ENCODE results near the gene ZP1. TPM values are rescaled to one million over a fixed set of nuclear protein-coding genes. Genes with fewer than 3 reads are reported as not detected.
A peak's percentile ranks its signal among the peaks of the same experiment; 100 is the strongest.

ZP1 gene
- total and polyA plus RNA-seq, 2 of the 13 experiments (the other 11 are each of a cell fraction or from before 2014, with no cell fraction given), result 0.16 TPM; not detected in 1

- H3K79me2 ChIP-seq (ENCODE audit: insufficient read depth, low read length), result no peaks in the 10 kb centered on the region
- no TSS peak for BruUV-seq (replicated peaks)
- H3K4me2 ChIP-seq (ENCODE audit: low read depth, low read length), result peak overlapping the region; percentile 64
- WGBS (ENCODE audit: low lambda C conversion rate), result 94% methylated on average over 18 of the region's 31 CpGs
- no peaks in the 10 kb centered on the region for H4K20me1 ChIP-seq (ENCODE audit: insufficient read depth, low read length)
- peak overlapping the region in 2 of 3 experiments; percentile 53 to 62; a peak in 2 of 6 replicates for H3K4me3 ChIP-seq (replicated peaks in 1 of 3; ENCODE audit: insufficient read depth in 1 of 3, low read depth in 2 of 3, low read length in 3 of 3)
- ATAC-seq, result no peak
- ChIA-PET POLR2A (interaction anchor here (1.0 to 1.5 kb wide), 3 partner anchors 9 to 25 kb away, joined by 4 to 5 read pairs (median 4); partner anchors contain the start of gene TMEM132A), CTCF (ENCODE audit: low intra/inter-chr PET ratio, low total read pairs) (no interaction called here)
- no peak for DNase-seq (ENCODE audit: low spot score)
- H2AFZ ChIP-seq (ENCODE audit: low read length), result no peak overlapping the region
- no peak for FAIRE-seq
- H3K4me1 ChIP-seq (ENCODE audit: insufficient read depth, low read length), result peaks cover 27% of the 10 kb centered on the region
- no peak overlapping the region for H3K27ac ChIP-seq (ENCODE audit: extremely low read length, insufficient read depth, low read length)
- intact Hi-C loops (cut with micrococcal nuclease; ENCODE audit: unreplicated experiment) (no loop called here), in situ Hi-C loops (cut with HindIII; ENCODE audit: extremely low pct_ligation_motif_present, low pct_unique_long_range_greater_than_20kb) (no loop called here)
- H3K27me3 ChIP-seq (ENCODE audit: control insufficient read depth in 1 of 2, insufficient read depth in 2 of 2, low read length in 2 of 2), result no peaks in the 10 kb centered on the region
- peak overlapping the region; percentile 62 for H3K9ac ChIP-seq (ENCODE audit: insufficient read depth, low read depth, low read length)
- no peaks in the 10 kb centered on the region for H3K9me3 ChIP-seq (ENCODE audit: low read length)
- peaks cover 0 to 2% of the 10 kb centered on the region in 2 experiments; a peak in 1 of 5 replicates for H3K36me3 ChIP-seq (replicated peaks in 1 of 2; ENCODE audit: control insufficient read depth in 1 of 2, insufficient read depth in 2 of 2, low read length in 2 of 2)
- TF ChIP-seq ZFP91 (CRISPR knock-in tag; IDR thresholded peaks at IDR 0.05; ENCODE audit: borderline replicate concordance), result 0 out of 2 replicates have a peak, but pooled peaks have one; percentile 3
- no peak for TF ChIP-seq ZNF530 (CRISPR knock-in tag; IDR thresholded peaks at IDR 0.05; ENCODE audit: low read depth)
Observed at GRCh38 chr11:60914633-60915247, 47.4 kb downstream of the ZP1 start.

GRCh38 chr11:60915248-60915914 is 48.0 kb downstream of the ZP1 start:
- no peak overlapping the region for H2AFZ ChIP-seq (ENCODE audit: low read length)
- H3K36me3 ChIP-seq (replicated peaks in 1 of 2; ENCODE audit: control insufficient read depth in 1 of 2, insufficient read depth in 2 of 2, low read length in 2 of 2), result peaks cover 0 to 7% of the 10 kb centered on the region in 2 experiments; a peak in 3 of 5 replicates
- intact Hi-C loops (cut with micrococcal nuclease; ENCODE audit: unreplicated experiment) (no loop called here), in situ Hi-C loops (cut with HindIII; ENCODE audit: extremely low pct_ligation_motif_present, low pct_unique_long_range_greater_than_20kb) (no loop called here)
- H3K4me1 ChIP-seq (ENCODE audit: insufficient read depth, low read length), result peaks cover 27% of the 10 kb centered on the region
- ChIA-PET POLR2A (interaction anchor here (0.9 to 1.4 kb wide), 2 partner anchors 9 kb away, joined by 3 to 4 read pairs; partner anchors contain the start of genes PRPF19 and TMEM132A), CTCF (ENCODE audit: low intra/inter-chr PET ratio, low total read pairs) (no interaction called here)
- H3K9ac ChIP-seq (ENCODE audit: insufficient read depth, low read depth, low read length), result no peak overlapping the region
- no peaks in the 10 kb centered on the region for H3K9me3 ChIP-seq (ENCODE audit: low read length)
- no peaks in the 10 kb centered on the region for H3K79me2 ChIP-seq (ENCODE audit: insufficient read depth, low read length)
- no peak overlapping the region for H3K4me3 ChIP-seq (replicated peaks in 1 of 3; ENCODE audit: insufficient read depth in 1 of 3, low read depth in 2 of 3, low read length in 3 of 3)
- FAIRE-seq (no peak), DNase-seq (ENCODE audit: low spot score) (no peak), ATAC-seq (peak; percentile 37)
- peak overlapping the region; percentile 64; the same call in 1 of the 2 replicates for H3K4me2 ChIP-seq (ENCODE audit: low read depth, low read length)
- no TSS peak for BruUV-seq (replicated peaks)
- 66% methylated on average over 17 of the region's 17 CpGs for WGBS (ENCODE audit: low lambda C conversion rate)
- no peak overlapping the region for H3K27ac ChIP-seq (ENCODE audit: extremely low read length, insufficient read depth, low read length)
- H3K27me3 ChIP-seq (ENCODE audit: control insufficient read depth in 1 of 2, insufficient read depth in 2 of 2, low read length in 2 of 2), result no peaks in the 10 kb centered on the region
- no peaks in the 10 kb centered on the region for H4K20me1 ChIP-seq (ENCODE audit: insufficient read depth, low read length)
- TF ChIP-seq HOXA3 (CRISPR knock-in tag; IDR thresholded peaks at IDR 0.05) (no peak), RFX5 (IDR thresholded peaks at IDR 0.05; ENCODE audit: low read depth, low read length) (no peak), ZBTB42 (CRISPR knock-in tag; IDR thresholded peaks at IDR 0.05) (no peak), AFF4 (CRISPR knock-in tag; IDR thresholded peaks at IDR 0.05) (no peak), ZBTB38 (CRISPR knock-in tag; IDR thresholded peaks at IDR 0.05) (peak; percentile 36; the same call in 1 of the 2 replicates), THYN1 (CRISPR knock-in tag; IDR thresholded peaks at IDR 0.05; ENCODE audit: borderline replicate concordance, low read depth) (no peak), SCMH1 (CRISPR knock-in tag; IDR thresholded peaks at IDR 0.05; ENCODE audit: borderline replicate concordance) (no peak), ARNT2 (CRISPR knock-in tag; IDR thresholded peaks at IDR 0.05; ENCODE audit: low read depth) (no peak)
